Central memory CD8-positive, alpha-beta T cell (primary cell): ENCODE results near the gene UGT1A5.

Experiments used
- ATAC-seq: fragments of 150-1000 bp; cut with Tn5 transposase; replicated peaks from 2 replicates; pipeline ENCODE4 v1.10.0; 2022; ENCODE audit warnings: mild to moderate bottlenecking, moderate FRiP score, moderate number of reproducible peaks; ENCODE audit not compliant: poor library complexity, severe bottlenecking; ENCODE audit errors: extremely low read depth
- DNase-seq, 2 donors: peaks; one replicate each; pipeline ENCODE4 v3.0.0; 2021; ENCODE audit warnings: low spot score in 2 of 2
- H3K27ac Mint-ChIP-seq: one replicate; pipeline ENCODE4 v1.8.0; 2022; ENCODE audit warnings: low read depth, mild to moderate bottlenecking, moderate library complexity, mixed read lengths
- H3K27me3 Mint-ChIP-seq: one replicate; pipeline ENCODE4 v1.8.0; 2022; ENCODE audit warnings: mixed read lengths
- H3K36me3 Mint-ChIP-seq: one replicate; pipeline ENCODE4 v1.8.0; 2022; ENCODE audit warnings: mild to moderate bottlenecking, moderate library complexity, mixed read lengths; ENCODE audit not compliant: insufficient read depth
- H3K4me1 Mint-ChIP-seq: one replicate; pipeline ENCODE4 v1.8.0; 2022; ENCODE audit warnings: mixed read lengths
- H3K4me3 Mint-ChIP-seq: one replicate; pipeline ENCODE4 v1.8.0; 2022; ENCODE audit warnings: mild to moderate bottlenecking, moderate library complexity, mixed read lengths
- H3K9me3 Mint-ChIP-seq: one replicate; pipeline ENCODE4 v1.8.0; 2022; ENCODE audit warnings: mixed read lengths

Gene UGT1A5

GRCh38 chr2:233780771-233781170 lies 68.1 kb downstream of the UGT1A5 start:
- ATAC-seq (no peak), DNase-seq (no peak)
- H3K4me3 Mint-ChIP-seq: no peak overlapping the region
- H3K9me3 Mint-ChIP-seq: peaks cover 4% of the 10 kb centered on the region
- H3K4me1 Mint-ChIP-seq: no peaks in the 10 kb centered on the region
- no peaks in the 10 kb centered on the region for H3K36me3 Mint-ChIP-seq
- H3K27ac Mint-ChIP-seq: no peak overlapping the region
- peaks cover 90% of the 10 kb centered on the region for H3K27me3 Mint-ChIP-seq

- DNase-seq: no peak
- H3K27me3 Mint-ChIP-seq: peaks cover 55% of the 10 kb centered on the region
- H3K9me3 Mint-ChIP-seq: no peaks in the 10 kb centered on the region
- no peaks in the 10 kb centered on the region for H3K36me3 Mint-ChIP-seq
- H3K4me1 Mint-ChIP-seq: no peaks in the 10 kb centered on the region
- no peak overlapping the region for H3K4me3 Mint-ChIP-seq
- H3K27ac Mint-ChIP-seq: no peak overlapping the region
- no peak for ATAC-seq
Measured at GRCh38 chr2:233789554-233789953, 76.8 kb downstream of the UGT1A5 start.

- no peaks in the 10 kb centered on the region for H3K4me1 Mint-ChIP-seq
- no peaks in the 10 kb centered on the region for H3K9me3 Mint-ChIP-seq
- ATAC-seq (no peak), DNase-seq (no peak)
- peaks cover 42% of the 10 kb centered on the region for H3K27me3 Mint-ChIP-seq
- no peak overlapping the region for H3K27ac Mint-ChIP-seq
- H3K36me3 Mint-ChIP-seq: no peaks in the 10 kb centered on the region
- H3K4me3 Mint-ChIP-seq: no peak overlapping the region
Measured at GRCh38 chr2:233791151-233791882, 78.6 kb downstream of the UGT1A5 start.

- Mint-ChIP-seq H3K9me3 (no peaks in the 10 kb centered on the region), H3K27ac (no peak overlapping the region), H3K4me3 (no peak overlapping the region), H3K4me1 (no peaks in the 10 kb centered on the region), H3K36me3 (no peaks in the 10 kb centered on the region), H3K27me3 (peaks cover 37% of the 10 kb centered on the region)
- DNase-seq (no peak), ATAC-seq (no peak)
Measured at GRCh38 chr2:233791883-233792329, 79.2 kb downstream of the UGT1A5 start.

- Mint-ChIP-seq H3K4me1 (no peaks in the 10 kb centered on the region), H3K27me3 (peaks cover 37% of the 10 kb centered on the region), H3K9me3 (no peaks in the 10 kb centered on the region), H3K27ac (no peak overlapping the region), H3K36me3 (no peaks in the 10 kb centered on the region), H3K4me3 (no peak overlapping the region)
- DNase-seq: no peak
- ATAC-seq: no peak
Measured at GRCh38 chr2:233792720-233793119, 80.0 kb downstream of the UGT1A5 start.

GRCh38 chr2:233793465-233794127 lies 80.9 kb downstream of the UGT1A5 start:
- H3K27me3 Mint-ChIP-seq: peaks cover 40% of the 10 kb centered on the region

GRCh38 chr2:233794128-233794658 lies 81.5 kb downstream of the UGT1A5 start:
- DNase-seq: no peak

More at GRCh38 chr2:233793465-233794127, 80.9 kb downstream of the UGT1A5 start:
- no peaks in the 10 kb centered on the region for H3K36me3 Mint-ChIP-seq
- no peak for ATAC-seq
- H3K4me3 Mint-ChIP-seq: no peak overlapping the region
- H3K4me1 Mint-ChIP-seq: no peaks in the 10 kb centered on the region
- no peak overlapping the region for H3K27ac Mint-ChIP-seq
- DNase-seq: no peak
- no peaks in the 10 kb centered on the region for H3K9me3 Mint-ChIP-seq

GRCh38 chr2:233795735-233796171 lies 83.0 kb downstream of the UGT1A5 start:
- H3K4me1 Mint-ChIP-seq: no peaks in the 10 kb centered on the region
- no peaks in the 10 kb centered on the region for H3K9me3 Mint-ChIP-seq
- DNase-seq (no peak), ATAC-seq (no peak)
- no peak overlapping the region for H3K4me3 Mint-ChIP-seq
- no peaks in the 10 kb centered on the region for H3K36me3 Mint-ChIP-seq
- H3K27ac Mint-ChIP-seq: no peak overlapping the region
- peaks cover 41% of the 10 kb centered on the region for H3K27me3 Mint-ChIP-seq

More at GRCh38 chr2:233794128-233794658, 81.5 kb downstream of the UGT1A5 start:
- Mint-ChIP-seq H3K27ac (no peak overlapping the region), H3K4me3 (no peak overlapping the region), H3K36me3 (no peaks in the 10 kb centered on the region), H3K27me3 (peaks cover 41% of the 10 kb centered on the region), H3K4me1 (no peaks in the 10 kb centered on the region), H3K9me3 (no peaks in the 10 kb centered on the region)
- ATAC-seq: no peak

GRCh38 chr2:233796254-233796653 lies 83.5 kb downstream of the UGT1A5 start:
- DNase-seq: no peak
- Mint-ChIP-seq H3K4me3 (no peak overlapping the region), H3K27ac (no peak overlapping the region), H3K4me1 (peaks cover 2% of the 10 kb centered on the region), H3K36me3 (no peaks in the 10 kb centered on the region), H3K27me3 (peaks cover 37% of the 10 kb centered on the region), H3K9me3 (no peaks in the 10 kb centered on the region)
- ATAC-seq: no peak

GRCh38 chr2:233798335-233799086 lies 85.8 kb downstream of the UGT1A5 start:
- DNase-seq: peak in 1 of 2 donors; percentile 6

GRCh38 chr2:233799087-233799665 lies 86.5 kb downstream of the UGT1A5 start:
- Mint-ChIP-seq H3K36me3 (no peaks in the 10 kb centered on the region), H3K27me3 (peaks cover 36% of the 10 kb centered on the region), H3K9me3 (no peaks in the 10 kb centered on the region), H3K4me1 (peaks cover 8% of the 10 kb centered on the region), H3K27ac (no peak overlapping the region), H3K4me3 (no peak overlapping the region)
- ATAC-seq: no peak
- DNase-seq: peak in 1 of 2 donors; percentile 4

More at GRCh38 chr2:233798335-233799086, 85.8 kb downstream of the UGT1A5 start:
- peaks cover 8% of the 10 kb centered on the region for H3K4me1 Mint-ChIP-seq
- H3K27me3 Mint-ChIP-seq: peaks cover 30% of the 10 kb centered on the region
- H3K36me3 Mint-ChIP-seq: no peaks in the 10 kb centered on the region
- no peak overlapping the region for H3K27ac Mint-ChIP-seq
- H3K9me3 Mint-ChIP-seq: no peaks in the 10 kb centered on the region
- no peak overlapping the region for H3K4me3 Mint-ChIP-seq
- ATAC-seq: no peak

- H3K4me3 Mint-ChIP-seq: no peak overlapping the region
Measured at GRCh38 chr2:233799716-233800115, 87.0 kb downstream of the UGT1A5 start.

More at GRCh38 chr2:233799716-233800115, 87.0 kb downstream of the UGT1A5 start:
- Mint-ChIP-seq H3K36me3 (no peaks in the 10 kb centered on the region), H3K27ac (no peak overlapping the region), H3K27me3 (peaks cover 42% of the 10 kb centered on the region), H3K9me3 (no peaks in the 10 kb centered on the region), H3K4me1 (peaks cover 8% of the 10 kb centered on the region)
- no peak for DNase-seq
- ATAC-seq: no peak
